PC-9 (cell line): ENCODE results near the gene RAB11FIP5.

Experiments
- EZH2 ChIP-seq: fragments of 200-600 bp; sonication (generic); IDR thresholded peaks from 2 replicates; pipeline ENCODE4 v1.8.0; 2017; ENCODE audit warnings: antibody characterized with exemption, low read depth
- TF ChIP-seq, protein P1 (sequence below): fragments of 200-600 bp; sonication (generic); conservative IDR thresholded peaks from 2 replicates; pipeline ENCODE4 v1.6.1; 2017; ENCODE audit warnings: mixed run types, antibody characterized with exemption, mild to moderate bottlenecking, moderate library complexity

DNA sequence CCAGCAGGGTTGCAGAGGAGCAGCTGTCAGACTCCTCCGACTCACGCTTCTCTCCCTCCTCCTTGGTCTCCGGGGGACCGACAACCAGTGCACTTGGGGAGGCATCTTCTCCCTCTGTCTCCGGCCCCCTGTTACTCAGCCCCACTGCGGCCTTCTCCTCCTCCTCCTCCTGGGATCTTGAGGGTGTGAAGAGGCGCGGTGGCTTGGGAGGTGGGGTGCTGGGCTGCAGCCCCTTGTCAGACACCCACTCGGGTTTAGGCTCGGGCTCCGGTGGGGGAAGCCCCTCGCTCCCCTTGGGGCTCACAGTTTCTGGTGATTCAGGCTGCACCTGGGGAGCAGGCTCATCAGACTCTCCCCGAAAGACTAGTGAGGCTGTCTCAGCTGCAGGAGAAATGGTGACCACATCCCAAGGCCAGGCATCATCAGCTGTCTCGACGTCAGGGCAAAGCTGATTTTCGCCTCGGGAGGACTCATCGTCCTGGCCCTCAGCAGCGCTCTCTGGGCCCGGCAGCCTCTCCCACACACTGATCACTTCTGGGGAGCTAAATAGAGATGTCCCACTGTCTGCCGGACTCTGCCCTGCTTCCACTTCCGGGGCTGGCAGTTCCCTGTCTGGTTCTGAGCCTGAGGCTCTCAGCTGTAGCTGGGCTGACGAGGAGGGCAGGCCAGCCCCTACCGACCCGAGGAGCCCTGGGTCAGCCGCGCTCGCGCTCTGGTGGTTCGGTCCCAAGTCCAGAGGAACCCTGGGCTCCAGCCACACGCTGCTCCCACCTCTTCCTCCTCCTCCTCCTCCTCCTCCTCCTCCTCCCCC is 32.2 kb downstream of the RAB11FIP5 start:
- TF ChIP-seq EZH2, result no peak
- TF ChIP-seq, protein P1, sequence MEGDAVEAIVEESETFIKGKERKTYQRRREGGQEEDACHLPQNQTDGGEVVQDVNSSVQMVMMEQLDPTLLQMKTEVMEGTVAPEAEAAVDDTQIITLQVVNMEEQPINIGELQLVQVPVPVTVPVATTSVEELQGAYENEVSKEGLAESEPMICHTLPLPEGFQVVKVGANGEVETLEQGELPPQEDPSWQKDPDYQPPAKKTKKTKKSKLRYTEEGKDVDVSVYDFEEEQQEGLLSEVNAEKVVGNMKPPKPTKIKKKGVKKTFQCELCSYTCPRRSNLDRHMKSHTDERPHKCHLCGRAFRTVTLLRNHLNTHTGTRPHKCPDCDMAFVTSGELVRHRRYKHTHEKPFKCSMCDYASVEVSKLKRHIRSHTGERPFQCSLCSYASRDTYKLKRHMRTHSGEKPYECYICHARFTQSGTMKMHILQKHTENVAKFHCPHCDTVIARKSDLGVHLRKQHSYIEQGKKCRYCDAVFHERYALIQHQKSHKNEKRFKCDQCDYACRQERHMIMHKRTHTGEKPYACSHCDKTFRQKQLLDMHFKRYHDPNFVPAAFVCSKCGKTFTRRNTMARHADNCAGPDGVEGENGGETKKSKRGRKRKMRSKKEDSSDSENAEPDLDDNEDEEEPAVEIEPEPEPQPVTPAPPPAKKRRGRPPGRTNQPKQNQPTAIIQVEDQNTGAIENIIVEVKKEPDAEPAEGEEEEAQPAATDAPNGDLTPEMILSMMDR, result no peak
